Femur (tissue), 1 donor: ENCODE results near the gene RASAL3.

ENCODE experiments used
- DNase-seq: peaks from one replicate; pipeline ENCODE4 v3.0.0-alpha.2; 2017

RASAL3 gene

DNA sequence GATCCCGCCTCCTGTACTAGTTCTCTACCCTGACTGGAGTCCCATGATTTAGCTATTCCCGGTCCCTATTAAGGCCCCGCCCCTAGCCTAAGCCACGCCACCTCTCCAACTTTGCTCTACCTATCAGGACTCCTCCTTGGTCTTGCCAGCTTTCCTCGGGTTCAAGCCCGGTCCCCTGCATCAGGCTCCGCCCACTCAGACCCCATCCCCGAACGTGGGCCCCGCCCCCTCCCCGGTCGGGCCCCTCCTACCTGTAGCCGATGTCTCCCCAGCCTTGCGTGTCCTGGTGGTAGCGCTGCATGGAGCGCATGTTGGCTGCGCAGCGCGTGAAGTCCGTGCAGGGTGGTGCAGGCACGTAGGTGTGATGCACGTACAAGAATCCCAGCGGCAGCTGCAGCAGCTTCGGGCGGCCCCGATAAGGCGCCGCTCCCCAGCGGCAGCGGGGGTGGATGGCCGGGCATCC lies 7.3 kb upstream of the RASAL3 start:
- DNase-seq: no peak

GRCh38 chr19:15469513-15470297 lies 5.4 kb upstream of the RASAL3 start:
- no peak for DNase-seq

DNA sequence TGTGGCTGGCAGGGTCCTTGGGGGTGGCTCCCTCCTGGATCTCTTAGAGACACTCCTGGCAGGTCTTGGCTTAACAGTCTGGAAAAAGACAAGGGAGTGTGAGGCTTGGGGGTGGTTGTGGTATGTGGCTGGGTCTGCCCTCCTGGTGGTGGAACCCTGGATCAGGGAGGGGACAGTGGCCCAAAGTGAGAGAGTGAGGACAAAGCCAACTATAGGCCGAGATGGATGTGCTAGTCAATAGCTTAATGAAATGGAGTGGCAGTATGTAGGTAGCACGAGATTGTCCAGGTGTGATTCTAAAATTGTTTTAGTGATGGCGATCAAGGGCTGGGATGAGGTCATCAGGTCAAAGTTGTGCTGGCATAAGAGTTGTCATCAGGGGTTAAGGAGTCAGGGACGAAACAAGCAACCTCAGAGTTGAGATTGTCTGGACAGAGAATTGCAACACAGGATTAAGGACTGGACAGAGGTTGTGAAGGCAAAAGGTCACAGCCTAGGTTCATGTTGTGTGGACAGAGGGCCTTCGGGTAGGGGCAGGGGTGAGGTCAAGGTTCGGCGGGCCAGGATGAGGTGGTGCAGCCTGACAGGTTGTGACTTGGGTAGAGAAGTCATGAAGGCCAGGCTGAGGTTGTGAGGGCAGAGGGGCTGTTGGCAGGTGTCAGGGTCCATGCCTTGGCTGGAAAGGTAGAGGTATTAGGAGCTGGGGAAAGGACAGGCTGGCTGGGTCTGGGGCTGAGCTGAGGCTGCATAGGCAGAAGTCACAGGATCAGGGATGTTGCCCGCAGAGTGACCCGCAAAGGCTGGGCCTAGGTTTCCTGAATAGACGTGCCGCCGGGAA lies 4.5 kb upstream of the RASAL3 start:
- no peak for DNase-seq

DNA sequence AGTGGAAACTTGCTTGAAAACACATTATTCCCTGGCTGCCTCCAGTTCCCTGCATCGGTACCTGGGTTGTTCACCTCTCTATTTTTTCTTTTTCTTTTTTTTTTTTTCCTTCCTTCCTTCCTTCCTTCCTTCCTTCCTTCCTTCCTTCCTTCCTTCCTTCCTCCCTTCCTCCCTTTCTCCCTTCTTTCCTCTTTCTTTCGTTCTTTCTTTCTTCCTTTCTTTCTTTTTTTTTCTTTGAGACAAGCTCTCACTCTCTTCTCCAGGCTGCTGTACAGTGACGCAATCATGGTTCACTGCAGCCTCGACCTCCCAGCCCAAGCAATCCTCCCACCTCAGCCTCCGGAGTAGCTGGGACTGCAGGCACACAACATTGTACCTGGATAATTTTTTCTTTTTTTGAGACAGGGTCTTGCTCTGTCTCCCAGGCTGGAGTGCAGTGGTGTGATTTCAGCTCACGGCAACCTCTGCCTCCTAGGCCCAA lies 3.4 kb upstream of the RASAL3 start:
- DNase-seq: no peak

GRCh38 chr19:15466851-15467733 lies 2.7 kb upstream of the RASAL3 start:
- DNase-seq: no peak

DNA sequence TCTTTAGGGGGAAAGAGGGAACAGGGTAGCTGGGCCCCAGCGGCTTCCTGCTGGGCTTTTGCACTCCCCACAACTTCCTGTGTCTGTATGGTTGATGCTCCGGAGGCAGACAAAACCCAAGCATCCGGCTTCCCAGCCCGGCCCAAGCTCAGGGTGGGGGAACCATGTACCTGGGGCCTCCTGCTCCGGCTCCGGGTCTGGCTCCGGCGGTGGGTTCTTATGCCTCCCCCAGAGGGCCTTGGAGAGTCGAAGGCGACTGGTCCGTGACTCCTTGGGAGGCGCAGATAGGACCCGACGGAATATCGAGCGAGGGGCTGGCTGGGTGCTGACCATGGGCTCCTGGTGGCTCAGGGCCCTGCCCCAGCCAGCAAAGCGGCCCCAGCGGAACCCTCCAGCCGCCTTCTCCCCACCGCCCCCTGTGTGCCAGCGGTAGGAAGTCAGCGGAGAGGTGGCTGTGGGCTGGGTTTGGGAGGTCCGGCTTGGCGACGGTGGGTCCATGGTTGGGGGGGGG lies 428 bp downstream of the RASAL3 start:
- DNase-seq: no peak

- peak; percentile 1 for DNase-seq
Observed at GRCh38 chr19:15461694-15462093, 2.6 kb downstream of the RASAL3 start.

GRCh38 chr19:15457701-15458484 lies 6.5 kb downstream of the RASAL3 start:
- peak; percentile 14 for DNase-seq

- no peak for DNase-seq
Observed at GRCh38 chr19:15456871-15457700, 7.3 kb downstream of the RASAL3 start.

DNA sequence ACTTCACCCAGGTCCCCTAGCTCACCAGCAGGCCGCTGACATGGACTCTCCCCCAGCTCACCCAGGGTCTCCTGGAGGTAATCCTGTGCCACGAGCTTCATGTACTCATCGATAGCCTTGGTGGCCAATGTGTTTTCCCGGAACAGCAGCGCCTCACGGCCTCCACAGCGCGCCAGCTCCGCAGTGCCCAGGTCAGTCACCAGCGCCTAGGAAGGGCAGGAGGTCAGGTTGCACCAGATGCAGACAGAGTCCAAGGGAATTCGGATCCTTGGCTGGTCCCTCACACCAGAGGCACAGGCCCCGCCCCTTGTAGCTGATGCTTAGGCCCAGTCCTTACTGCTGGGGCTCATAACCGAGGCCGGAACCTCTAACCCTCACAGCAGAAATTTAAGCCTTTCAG lies 7.9 kb downstream of the RASAL3 start:
- peak; percentile 11 for DNase-seq

GRCh38 chr19:15455996-15456395 lies 8.3 kb downstream of the RASAL3 start:
- DNase-seq: no peak

- DNase-seq: peak; percentile 24
Observed at GRCh38 chr19:15453906-15454860, 10.2 kb downstream of the RASAL3 start.

GRCh38 chr19:15453091-15453578 lies 11.2 kb downstream of the RASAL3 start:
- no peak for DNase-seq

DNA sequence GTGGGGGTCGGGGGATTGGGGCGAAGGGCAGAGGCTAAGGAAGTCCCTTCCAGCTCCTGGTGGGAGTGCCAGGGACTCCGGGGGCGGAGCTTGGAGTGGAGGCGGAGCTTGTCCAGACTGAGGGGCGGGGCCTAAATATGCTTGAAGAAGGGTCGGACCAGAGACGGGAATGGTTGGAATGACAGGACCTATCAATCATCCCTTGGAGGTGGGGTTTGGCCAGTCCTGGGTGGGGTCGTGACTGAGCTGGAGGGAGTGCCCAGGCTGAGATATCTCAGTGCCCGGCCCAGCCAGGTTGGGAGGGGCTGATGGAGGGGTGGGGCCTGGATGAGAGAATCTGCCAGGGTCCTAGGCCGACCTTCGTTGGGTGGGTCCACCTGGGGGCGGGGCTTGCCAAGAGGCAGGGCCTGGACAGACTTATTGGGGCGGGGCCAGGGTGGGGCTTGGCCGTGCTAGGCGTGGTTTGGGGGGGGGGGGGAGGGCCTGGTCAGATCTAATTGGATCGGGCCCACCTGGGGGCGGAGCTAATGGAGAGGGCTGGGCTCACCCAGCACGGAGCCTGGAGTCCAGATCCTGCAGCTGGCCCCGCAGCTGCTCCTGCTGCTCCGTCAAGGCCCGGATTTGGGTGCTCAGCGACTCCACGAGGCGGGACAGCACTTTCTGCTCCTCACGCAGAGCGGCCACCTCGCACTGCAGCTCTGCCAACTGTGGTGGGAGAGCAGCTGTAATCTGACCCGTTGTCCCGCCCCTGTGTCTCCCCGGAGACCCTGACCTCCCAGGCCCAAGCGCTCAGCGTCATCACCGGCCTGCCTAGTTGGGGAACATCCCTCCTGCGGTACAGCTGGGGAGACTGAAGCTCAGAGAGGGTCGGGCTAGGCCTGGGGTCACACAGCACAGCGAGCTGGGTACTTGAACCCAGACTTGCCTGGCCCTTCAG lies 12.0 kb downstream of the RASAL3 start:
- DNase-seq: peak; percentile 90

DNA sequence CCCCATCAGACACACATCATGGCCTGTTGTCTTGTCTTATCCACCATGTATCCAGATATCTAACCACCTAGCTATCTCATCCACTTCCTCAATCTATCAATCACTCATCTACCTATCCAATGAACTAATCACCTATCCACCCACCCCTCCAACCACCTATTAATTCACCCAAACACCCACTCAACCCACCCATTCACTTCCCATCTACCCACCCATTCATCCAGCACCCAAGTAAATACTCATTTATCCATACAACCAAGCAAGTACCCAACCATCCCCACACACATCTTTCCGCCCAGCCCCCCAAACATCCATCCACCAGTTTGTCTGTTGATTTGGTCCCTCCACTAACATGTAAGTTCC lies 13.8 kb downstream of the RASAL3 start:
- no peak for DNase-seq

- DNase-seq: peak; percentile 90
Observed at GRCh38 chr19:15449620-15450527, 14.5 kb downstream of the RASAL3 start, which contains the start of gene WIZ. Gene WIZ, minus strand, starts transcription at chr19:15449956. Its CDS starts 1,649 bp downstream, at chr19:15448307.
